Activated T-helper 1 cell treated with anti-CD3 and anti-CD28 coated beads, Interleukin-2, amount 50 U/mL, for 16 hours (primary cell): Measurements from ENCODE around the gene AKAP13.

ENCODE experiments used
- DNase-seq, 2 donors: peaks; one replicate each; pipeline ENCODE4 v3.0.0-alpha.2; 2020; ENCODE audit warnings: low read depth in 1 of 2, low spot score in 1 of 2

The AKAP13 gene

DNA sequence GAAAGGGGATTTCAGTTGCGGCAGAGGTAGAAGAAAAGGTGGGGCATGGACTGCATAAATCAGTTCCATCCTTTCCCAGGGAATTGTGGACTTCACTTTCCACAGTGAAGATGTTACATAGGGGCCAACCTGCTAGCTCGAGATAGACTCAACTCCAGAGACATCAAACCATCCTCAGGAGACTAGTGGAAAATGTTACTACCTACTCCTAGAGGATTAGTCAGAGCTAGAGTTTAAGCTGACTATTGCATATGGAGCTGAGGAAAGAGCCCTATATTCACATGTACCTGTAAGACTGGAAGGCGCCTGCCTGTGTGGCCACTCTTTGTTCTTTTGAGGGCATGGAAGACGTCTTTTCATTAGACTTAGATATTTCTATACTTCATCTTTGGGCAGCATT lies 345.2 kb downstream of the AKAP13 start:
- no peak for DNase-seq

- no peak for DNase-seq
Measured at GRCh38 chr15:85726454-85726853, 346.1 kb downstream of the AKAP13 start.

DNA sequence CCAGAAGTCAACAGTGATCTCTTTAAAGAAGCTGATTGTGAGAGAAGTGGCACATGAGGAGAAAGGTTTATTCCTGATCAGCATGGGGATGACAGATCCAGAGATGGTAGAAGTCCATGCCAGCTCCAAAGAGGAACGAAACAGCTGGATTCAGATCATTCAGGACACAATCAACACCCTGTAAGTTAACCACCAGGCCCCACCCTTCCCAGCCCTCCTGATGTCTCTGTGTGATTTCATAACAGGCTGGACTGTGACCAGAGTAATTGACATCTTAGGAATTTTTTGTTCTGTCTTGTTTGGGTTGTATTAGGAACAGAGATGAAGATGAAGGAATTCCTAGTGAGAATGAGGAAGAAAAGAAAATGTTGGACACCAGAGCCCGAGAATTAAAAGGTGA lies 346.7 kb downstream of the AKAP13 start:
- DNase-seq: no peak

- DNase-seq: no peak
Measured at GRCh38 chr15:85730001-85730820, 349.8 kb downstream of the AKAP13 start.

- DNase-seq: no peak
Measured at GRCh38 chr15:85733416-85733815, 353.0 kb downstream of the AKAP13 start.

DNA sequence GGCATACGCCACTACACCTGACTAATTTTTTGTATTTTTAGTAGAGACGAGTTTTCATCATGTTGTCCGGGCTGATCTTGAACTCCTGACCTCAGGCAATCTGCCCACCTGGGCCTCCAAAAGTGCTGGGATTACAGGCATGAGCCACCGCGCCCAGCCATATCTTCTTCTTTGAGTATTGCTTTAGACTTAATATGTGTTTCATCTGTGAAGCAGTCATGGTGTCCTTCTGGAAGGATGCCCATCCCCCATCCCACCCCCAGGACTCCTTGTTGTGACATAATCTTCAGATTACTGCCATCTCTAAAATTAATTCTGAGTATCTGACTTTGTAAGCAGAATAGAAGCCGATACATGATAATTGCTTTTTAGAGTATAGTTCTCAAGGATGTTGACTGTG lies 356.7 kb downstream of the AKAP13 start:
- no peak for DNase-seq

- no peak for DNase-seq
Measured at GRCh38 chr15:85741021-85741421, 360.6 kb downstream of the AKAP13 start.

- DNase-seq: no peak
Measured at GRCh38 chr15:85741662-85742061, 361.3 kb downstream of the AKAP13 start.

DNA sequence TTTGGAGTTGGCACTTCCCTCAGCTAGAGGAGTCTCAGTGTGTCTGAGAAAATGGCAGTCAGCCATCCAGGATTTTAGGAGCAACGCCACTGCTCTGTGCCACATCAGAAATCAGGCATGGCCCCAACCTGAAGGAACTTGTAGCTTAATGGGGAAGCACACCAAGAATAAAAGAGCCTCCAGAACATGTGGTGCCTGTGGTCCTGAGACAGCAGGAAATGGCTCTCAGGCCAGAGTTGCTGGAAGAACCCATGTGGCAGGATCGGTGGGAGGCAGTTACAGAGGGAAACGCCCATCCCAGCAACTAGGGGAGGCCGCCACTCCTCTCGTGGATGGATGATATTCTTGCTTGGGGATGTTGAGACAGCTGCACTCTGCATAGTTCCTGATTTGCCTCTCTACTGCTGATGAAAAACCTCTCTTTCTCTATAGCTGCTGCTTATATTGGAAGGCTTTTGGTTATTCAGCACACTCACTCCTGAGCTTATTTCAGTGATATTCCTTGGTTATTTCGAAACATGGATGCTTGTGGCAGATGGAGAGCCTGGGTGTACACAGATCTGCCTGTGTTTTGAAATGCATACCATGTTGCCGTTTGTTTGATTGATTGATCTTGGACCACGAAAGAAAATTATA lies 361.9 kb downstream of the AKAP13 start:
- DNase-seq: no peak

GRCh38 chr15:85743392-85744055 lies 363.1 kb downstream of the AKAP13 start:
- no peak for DNase-seq

GRCh38 chr15:85744579-85744978 lies 364.2 kb downstream of the AKAP13 start:
- no peak for DNase-seq

- no peak for DNase-seq
Measured at GRCh38 chr15:85745023-85745422, 364.6 kb downstream of the AKAP13 start.

- no peak for DNase-seq
Measured at GRCh38 chr15:85745525-85746150, 365.2 kb downstream of the AKAP13 start.

- no peak for DNase-seq
Measured at GRCh38 chr15:85746641-85747040, 366.2 kb downstream of the AKAP13 start.

DNA sequence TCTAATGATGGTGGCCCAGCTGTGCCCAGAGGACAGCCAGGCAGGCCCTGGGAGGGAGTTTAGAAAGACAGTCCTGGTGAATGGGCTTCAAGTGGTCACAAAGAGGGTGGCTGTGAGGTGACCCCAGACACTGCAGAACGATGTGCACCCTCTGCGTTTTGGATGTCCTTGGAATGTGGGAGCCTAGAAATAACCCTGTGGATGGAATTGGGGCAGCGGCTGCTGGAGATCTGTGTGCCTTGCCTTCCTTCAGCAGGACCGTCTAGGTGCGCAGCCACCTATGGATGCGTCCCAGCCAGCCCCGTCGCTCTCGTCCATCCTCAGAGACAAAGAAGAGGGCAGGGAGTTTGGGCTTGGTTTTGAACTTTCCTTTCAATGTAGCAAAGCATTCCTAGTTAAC lies 367.8 kb downstream of the AKAP13 start:
- no peak for DNase-seq

DNA sequence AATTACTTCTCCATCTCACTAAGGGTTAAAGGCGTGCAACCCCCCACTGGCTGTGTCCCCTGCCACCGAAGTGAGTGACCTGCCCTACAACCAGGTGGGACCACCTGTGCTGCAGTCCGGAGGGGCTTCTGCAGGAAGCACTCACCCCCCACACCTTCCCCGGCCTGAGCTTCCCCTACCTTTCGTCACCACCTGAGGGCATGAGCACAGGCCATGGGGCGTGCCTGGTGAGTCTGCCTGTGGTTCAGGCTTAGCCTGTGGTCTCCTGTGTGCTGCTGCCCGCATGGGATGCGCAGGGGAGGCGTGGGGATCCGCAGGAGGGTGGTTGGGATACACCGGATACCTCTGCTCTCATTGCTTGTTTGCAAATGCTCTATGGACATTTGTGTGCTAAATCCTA lies 368.3 kb downstream of the AKAP13 start:
- DNase-seq: no peak

DNA sequence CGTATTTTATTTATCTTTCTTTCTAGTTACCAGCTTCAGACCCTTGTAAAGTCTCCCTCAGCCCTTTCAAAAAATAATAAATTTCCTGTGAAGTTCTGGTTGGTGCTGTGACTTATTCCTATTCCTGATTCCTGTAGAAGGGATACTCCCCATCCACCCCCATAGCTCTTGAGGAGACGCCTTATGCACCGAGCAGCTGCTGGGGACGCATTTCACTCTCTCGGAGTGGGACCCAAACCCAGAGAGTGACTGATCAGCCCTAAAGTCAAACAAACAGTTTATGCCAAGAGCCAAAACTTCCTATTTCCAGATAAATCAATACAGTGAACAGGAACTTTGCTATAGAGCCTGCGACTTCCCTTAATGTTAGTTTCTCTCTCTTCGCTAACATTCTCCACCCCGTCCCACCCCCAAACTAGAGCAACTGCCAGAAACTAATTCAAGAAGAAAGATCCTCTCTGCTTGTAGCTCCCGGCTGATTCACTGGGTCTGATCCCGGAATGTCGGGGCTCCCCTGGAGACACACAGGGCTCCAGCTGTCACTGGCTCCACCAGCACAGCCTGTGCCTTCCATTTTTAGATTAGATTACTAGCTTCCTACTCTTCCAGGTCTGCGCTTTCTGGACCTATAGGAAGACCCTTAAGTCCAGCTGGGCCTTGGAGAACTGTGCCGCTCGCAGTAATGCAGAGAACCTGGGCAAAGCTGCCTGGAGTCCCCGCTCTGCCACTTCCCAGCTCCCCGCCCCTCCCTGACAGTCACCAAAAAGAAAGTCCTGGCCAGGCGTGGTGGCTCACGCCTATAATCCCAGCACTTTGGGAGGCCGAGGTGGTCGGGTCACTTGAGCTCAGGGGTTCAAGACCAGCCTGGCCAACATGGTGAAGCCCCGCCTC lies 369.1 kb downstream of the AKAP13 start:
- DNase-seq: no peak

- DNase-seq: no peak
Measured at GRCh38 chr15:85750319-85751290, 370.2 kb downstream of the AKAP13 start.

DNA sequence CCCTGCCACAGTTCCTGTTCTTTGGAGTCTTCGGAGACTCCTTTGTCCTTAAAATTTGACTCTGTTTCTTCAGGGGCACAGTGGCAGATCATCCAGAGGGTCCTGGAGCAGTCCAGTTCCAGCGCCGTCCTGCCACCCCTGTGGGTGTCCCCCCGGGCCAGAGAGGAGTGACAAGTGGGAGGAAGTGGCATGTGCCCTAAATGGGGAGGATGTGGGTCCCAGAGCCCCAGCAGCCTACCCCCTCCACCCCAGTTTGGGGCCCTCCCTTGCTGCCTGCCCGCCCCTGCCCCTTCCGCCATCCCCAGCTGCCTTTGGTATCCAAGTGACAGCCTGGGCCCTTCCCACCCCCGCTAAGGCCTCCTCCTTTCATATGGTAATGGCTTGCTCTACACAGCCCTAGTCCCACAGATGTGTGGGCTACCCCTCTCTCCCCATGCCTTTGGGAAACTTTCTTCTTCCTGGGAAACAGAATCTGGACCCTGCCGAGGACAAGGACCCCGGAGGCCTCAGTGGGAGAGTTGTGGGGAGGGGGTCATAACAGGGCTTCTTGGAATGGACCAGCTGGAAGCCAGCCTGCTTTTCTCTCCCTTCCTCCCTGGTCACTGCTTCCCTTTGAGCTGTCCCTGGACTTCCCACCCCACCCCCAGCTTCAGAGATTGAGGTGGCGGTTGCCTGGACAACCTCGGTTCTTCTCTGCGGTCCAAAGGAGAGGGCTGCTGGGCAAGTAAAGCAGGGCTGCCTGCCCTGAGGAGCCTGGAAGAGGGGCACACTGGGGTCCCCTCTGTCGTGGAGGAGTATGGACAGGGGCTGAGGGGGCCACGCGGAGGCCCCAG lies 371.1 kb downstream of the AKAP13 start:
- DNase-seq: no peak
